ENCODE results near the gene VSIG4.

Gene VSIG4

GRCh38 chrX:66023385-66024091 is 16.3 kb downstream of the VSIG4 start:
- DNase-seq = no peak

GRCh38 chrX:66022632-66023384 is 17.1 kb downstream of the VSIG4 start:
- no peak for DNase-seq

GRCh38 chrX:66021765-66022631 is 17.9 kb downstream of the VSIG4 start:
- DNase-seq = no peak

- no peak for DNase-seq
Measured at GRCh38 chrX:66021401-66021764, 18.5 kb downstream of the VSIG4 start.

GRCh38 chrX:66020631-66021334 is 19.1 kb downstream of the VSIG4 start:
- no peak for DNase-seq

- no peak for DNase-seq
Measured at GRCh38 chrX:66019974-66020373, 19.9 kb downstream of the VSIG4 start.

GRCh38 chrX:66019310-66019652 is 20.6 kb downstream of the VSIG4 start:
- DNase-seq = no peak

- DNase-seq = no peak
Measured at GRCh38 chrX:66018585-66019309, 21.1 kb downstream of the VSIG4 start.

GRCh38 chrX:66017659-66018170 is 22.2 kb downstream of the VSIG4 start:
- no peak for DNase-seq

GRCh38 chrX:66016905-66017658 is 22.8 kb downstream of the VSIG4 start:
- no peak for DNase-seq

- DNase-seq = no peak
Measured at GRCh38 chrX:66015900-66016689, 23.8 kb downstream of the VSIG4 start.

- DNase-seq = no peak
Measured at GRCh38 chrX:66015152-66015831, 24.6 kb downstream of the VSIG4 start.

GRCh38 chrX:66014556-66014955 is 25.3 kb downstream of the VSIG4 start:
- no peak for DNase-seq

- DNase-seq = no peak
Measured at GRCh38 chrX:66014084-66014483, 25.8 kb downstream of the VSIG4 start.

GRCh38 chrX:66013194-66013816 is 26.6 kb downstream of the VSIG4 start:
- DNase-seq = no peak

GRCh38 chrX:66012094-66012534 is 27.8 kb downstream of the VSIG4 start:
- no peak for DNase-seq

GRCh38 chrX:66009231-66009845 is 30.5 kb downstream of the VSIG4 start:
- no peak for DNase-seq

GRCh38 chrX:66008328-66008970 is 31.4 kb downstream of the VSIG4 start:
- no peak for DNase-seq

Data from stimulated activated CD4-positive, alpha-beta T cell treated with anti-CD3 and anti-CD28 coated beads, Interleukin-1b, Interleukin-23, amount 100 ng/mL, for 48 hours (primary cell).